ENCODE data around the gene LILRB5. TPM values are rescaled to one million over a fixed set of nuclear protein-coding genes. Genes with fewer than 3 reads are reported as not detected.

LILRB5 gene
- total RNA-seq, 1 experiment from 2014 or later = not detected

DNA sequence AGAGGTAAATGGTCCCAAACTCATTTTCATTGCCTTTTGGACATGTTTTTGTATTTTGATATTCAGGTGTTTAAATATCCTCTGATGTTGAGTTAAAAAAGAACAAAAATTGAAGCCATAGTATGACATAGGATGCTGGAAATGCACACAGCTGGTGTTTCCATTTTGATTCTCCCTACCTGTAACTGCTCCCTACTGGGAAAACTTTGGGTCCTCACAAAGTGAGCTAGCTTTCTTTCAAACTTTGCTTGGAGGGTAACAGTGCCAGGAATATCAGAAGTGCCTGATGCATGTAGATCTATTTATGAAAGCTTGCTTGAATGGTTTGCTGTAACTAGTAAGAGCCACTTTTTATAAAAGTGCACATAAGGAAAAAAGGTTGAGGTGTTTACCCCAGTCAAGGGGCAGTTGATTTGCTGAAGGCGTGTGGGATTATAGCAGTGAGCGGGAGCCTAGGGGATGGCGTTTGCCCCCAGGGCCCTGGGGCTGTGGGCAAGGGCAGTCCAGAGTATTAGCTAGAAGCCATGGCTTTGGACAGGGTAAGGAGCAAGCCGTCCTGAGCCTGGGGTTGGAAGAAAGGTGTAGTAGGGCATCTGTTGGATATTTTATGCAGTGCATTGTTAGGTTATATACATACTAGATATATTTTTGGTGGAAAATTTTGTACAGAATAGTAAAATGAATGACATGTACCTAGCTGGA is 52.2 kb downstream of the LILRB5 start:
- Mint-ChIP-seq H3K27ac (ENCODE audit: unreplicated experiment) (no peak overlapping the region), H3K9me3 (ENCODE audit: unreplicated experiment) (no peaks in the 10 kb centered on the region), H3K27me3 (ENCODE audit: insufficient read depth, unreplicated experiment) (no peaks in the 10 kb centered on the region), H3K4me3 (ENCODE audit: unreplicated experiment) (peak overlapping the region; percentile 42), H3K36me3 (ENCODE audit: insufficient read depth, unreplicated experiment) (peaks cover 99% of the 10 kb centered on the region), H3K4me1 (ENCODE audit: low read depth, unreplicated experiment) (peaks cover 52% of the 10 kb centered on the region)
- ChIA-PET POLR2A (interaction anchor here (4.8 kb wide), 1 partner anchor 14 kb away, joined by 36 read pairs; the partner anchor contains the start of genes MBOAT7 and TSEN34), CTCF (no interaction called here)
- Histone ChIP-seq H3K36me3 (ENCODE audit: control insufficient read depth, insufficient read depth, low read length) (peaks cover 24% of the 10 kb centered on the region), H3K4me1 (peaks cover 78% of the 10 kb centered on the region), H3K4me3 (ENCODE audit: low read depth, low read length) (no peak overlapping the region), H3K9me3 (no peaks in the 10 kb centered on the region), H3K27me3 (replicated peaks; ENCODE audit: control insufficient read depth, insufficient read depth, low read length) (no peaks in the 10 kb centered on the region)
- intact Hi-C loops (cut with micrococcal nuclease; ENCODE audit: unreplicated experiment) = no loop called here
- DNase-seq = no peak
- TF ChIP-seq, protein P1, sequence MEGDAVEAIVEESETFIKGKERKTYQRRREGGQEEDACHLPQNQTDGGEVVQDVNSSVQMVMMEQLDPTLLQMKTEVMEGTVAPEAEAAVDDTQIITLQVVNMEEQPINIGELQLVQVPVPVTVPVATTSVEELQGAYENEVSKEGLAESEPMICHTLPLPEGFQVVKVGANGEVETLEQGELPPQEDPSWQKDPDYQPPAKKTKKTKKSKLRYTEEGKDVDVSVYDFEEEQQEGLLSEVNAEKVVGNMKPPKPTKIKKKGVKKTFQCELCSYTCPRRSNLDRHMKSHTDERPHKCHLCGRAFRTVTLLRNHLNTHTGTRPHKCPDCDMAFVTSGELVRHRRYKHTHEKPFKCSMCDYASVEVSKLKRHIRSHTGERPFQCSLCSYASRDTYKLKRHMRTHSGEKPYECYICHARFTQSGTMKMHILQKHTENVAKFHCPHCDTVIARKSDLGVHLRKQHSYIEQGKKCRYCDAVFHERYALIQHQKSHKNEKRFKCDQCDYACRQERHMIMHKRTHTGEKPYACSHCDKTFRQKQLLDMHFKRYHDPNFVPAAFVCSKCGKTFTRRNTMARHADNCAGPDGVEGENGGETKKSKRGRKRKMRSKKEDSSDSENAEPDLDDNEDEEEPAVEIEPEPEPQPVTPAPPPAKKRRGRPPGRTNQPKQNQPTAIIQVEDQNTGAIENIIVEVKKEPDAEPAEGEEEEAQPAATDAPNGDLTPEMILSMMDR (IDR thresholded peaks at IDR 0.05; ENCODE audit: insufficient read depth in 1 of 2, low read depth in 1 of 2, low read length in 1 of 2, severe bottlenecking in 1 of 2, unreplicated experiment in 1 of 2) = no peak
- no TSS peak for BruUV-seq (replicated peaks)

DNA sequence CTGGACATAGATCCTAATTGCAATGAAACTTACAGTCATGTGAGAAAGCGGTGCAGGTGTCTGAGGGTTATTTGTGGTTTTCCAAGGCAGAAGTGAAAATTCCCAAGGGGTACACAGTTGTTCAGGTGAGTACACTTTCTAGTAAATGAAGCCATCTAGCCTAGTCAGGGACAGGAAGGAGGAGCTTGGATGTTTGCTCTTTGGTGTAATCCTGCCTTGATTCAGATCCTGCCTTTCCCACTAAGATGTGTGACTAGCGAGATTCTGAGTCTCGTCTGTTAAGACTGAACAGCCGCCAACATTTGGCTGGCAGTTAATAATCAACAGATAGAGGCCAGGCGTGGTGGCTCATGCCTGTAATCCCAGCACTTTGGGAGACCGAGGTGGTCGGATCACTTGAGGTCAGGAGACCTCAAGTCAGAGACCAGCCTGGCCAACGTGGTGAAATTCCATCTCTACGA is 53.9 kb downstream of the LILRB5 start:
- no peak overlapping the region; the same call in 1 of the 2 replicates for H3K4me3 ChIP-seq (ENCODE audit: low read depth, low read length)
- Mint-ChIP-seq H3K4me1 (ENCODE audit: low read depth, unreplicated experiment) (peaks cover 37% of the 10 kb centered on the region), H3K36me3 (ENCODE audit: insufficient read depth, unreplicated experiment) (peaks cover 87% of the 10 kb centered on the region), H3K27me3 (ENCODE audit: insufficient read depth, unreplicated experiment) (no peaks in the 10 kb centered on the region), H3K9me3 (ENCODE audit: unreplicated experiment) (no peaks in the 10 kb centered on the region), H3K27ac (ENCODE audit: unreplicated experiment) (peak overlapping the region; percentile 41), H3K4me3 (ENCODE audit: unreplicated experiment) (peak overlapping the region; percentile 89)
- ChIA-PET CTCF (interaction anchor here (1.1 kb wide), 1 partner anchor 14 kb away, joined by 4 read pairs; the partner anchor contains the start of gene MBOAT7), POLR2A (interaction anchor here (0.9 to 1.4 kb wide), 3 partner anchors 9 to 14 kb away, joined by 4 to 6 read pairs (median 5); partner anchors contain the start of genes MBOAT7 and TSEN34)
- no peak for DNase-seq
- peaks cover 60% of the 10 kb centered on the region for H3K4me1 ChIP-seq
- H3K36me3 ChIP-seq (ENCODE audit: control insufficient read depth, insufficient read depth, low read length) = peaks cover 23% of the 10 kb centered on the region
- TF ChIP-seq, protein P1 (IDR thresholded peaks at IDR 0.05; ENCODE audit: insufficient read depth in 1 of 2, low read depth in 1 of 2, low read length in 1 of 2, severe bottlenecking in 1 of 2, unreplicated experiment in 1 of 2) = no peak
- BruUV-seq (replicated peaks) = no TSS peak
- H3K27me3 ChIP-seq (replicated peaks; ENCODE audit: control insufficient read depth, insufficient read depth, low read length) = no peaks in the 10 kb centered on the region
- no peaks in the 10 kb centered on the region for H3K9me3 ChIP-seq
- intact Hi-C loops (cut with micrococcal nuclease; ENCODE audit: unreplicated experiment) = no loop called here

DNA sequence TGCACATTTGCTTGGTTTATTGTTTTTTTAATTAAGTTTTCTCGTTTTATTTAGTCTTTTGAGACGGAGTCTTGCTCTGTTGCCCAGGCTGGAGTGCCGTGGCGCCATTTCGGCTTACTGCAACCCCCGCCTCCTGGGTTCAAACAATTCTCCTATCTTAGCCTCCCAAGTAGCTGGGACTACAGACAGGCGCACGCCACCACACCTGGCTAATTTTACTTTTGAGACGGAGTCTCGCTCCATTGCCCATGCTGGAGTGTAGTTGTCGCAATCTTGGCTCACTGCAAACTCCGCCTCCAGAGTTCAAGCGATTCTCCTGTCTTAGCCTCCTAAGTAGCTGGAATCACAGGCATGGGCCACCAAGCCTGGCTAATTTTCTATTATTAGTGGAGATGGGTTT is 55.1 kb downstream of the LILRB5 start:
- H3K36me3 ChIP-seq (ENCODE audit: control insufficient read depth, insufficient read depth, low read length) = peaks cover 23% of the 10 kb centered on the region

More for the DNA sequence above, 55.1 kb downstream of the LILRB5 start:
- H3K27me3 ChIP-seq (replicated peaks; ENCODE audit: control insufficient read depth, insufficient read depth, low read length) = no peaks in the 10 kb centered on the region
- Mint-ChIP-seq H3K4me1 (ENCODE audit: low read depth, unreplicated experiment) (peaks cover 28% of the 10 kb centered on the region), H3K4me3 (ENCODE audit: unreplicated experiment) (peak overlapping the region; percentile 89), H3K27me3 (ENCODE audit: insufficient read depth, unreplicated experiment) (no peaks in the 10 kb centered on the region), H3K36me3 (ENCODE audit: insufficient read depth, unreplicated experiment) (peaks cover 75% of the 10 kb centered on the region), H3K9me3 (ENCODE audit: unreplicated experiment) (no peaks in the 10 kb centered on the region), H3K27ac (ENCODE audit: unreplicated experiment) (peak overlapping the region; percentile 99)
- no peaks in the 10 kb centered on the region for H3K9me3 ChIP-seq
- DNase-seq = no peak
- H3K4me1 ChIP-seq = peaks cover 48% of the 10 kb centered on the region
- BruUV-seq (replicated peaks) = no TSS peak
- ChIA-PET POLR2A (interaction anchor here (0.7 kb wide), 1 partner anchor 9 kb away, joined by 4 read pairs; no protein-coding TSS in a partner anchor), CTCF (interaction anchor here (1.1 kb wide), 1 partner anchor 13 kb away, joined by 4 read pairs; the partner anchor contains the start of gene MBOAT7)
- peak overlapping the region; percentile 70 for H3K4me3 ChIP-seq (ENCODE audit: low read depth, low read length)
- TF ChIP-seq, protein P1 (IDR thresholded peaks at IDR 0.05; ENCODE audit: insufficient read depth in 1 of 2, low read depth in 1 of 2, low read length in 1 of 2, severe bottlenecking in 1 of 2, unreplicated experiment in 1 of 2) = no peak
- intact Hi-C loops (cut with micrococcal nuclease; ENCODE audit: unreplicated experiment) = no loop called here
